Activated CD8-positive, alpha-beta memory T cell treated with anti-CD3 and anti-CD28 coated beads, Interleukin-2, amount 50 U/mL, for 24 hours (primary cell): ENCODE measurements around the gene DUSP22.

Source experiments
- DNase-seq: peaks from one replicate; pipeline ENCODE4 v3.0.0-alpha.2; 2020; ENCODE audit errors: extremely low read depth

The DUSP22 gene

GRCh38 chr6:296151-297122 is 4.2 kb downstream of the DUSP22 start:
- no peak for DNase-seq

GRCh38 chr6:297571-298232 is 5.4 kb downstream of the DUSP22 start:
- DNase-seq = no peak

- DNase-seq = no peak
Measured at GRCh38 chr6:298233-299103, 6.2 kb downstream of the DUSP22 start.

GRCh38 chr6:299104-299980 is 7.1 kb downstream of the DUSP22 start:
- no peak for DNase-seq

- no peak for DNase-seq
Measured at GRCh38 chr6:300026-300425, 7.7 kb downstream of the DUSP22 start.

- no peak for DNase-seq
Measured at GRCh38 chr6:300494-301198, 8.4 kb downstream of the DUSP22 start.

GRCh38 chr6:301526-301925 is 9.2 kb downstream of the DUSP22 start:
- DNase-seq = no peak

- no peak for DNase-seq
Measured at GRCh38 chr6:301929-302705, 9.8 kb downstream of the DUSP22 start.

GRCh38 chr6:302760-303159 is 10.5 kb downstream of the DUSP22 start:
- no peak for DNase-seq

GRCh38 chr6:303263-303662 is 11.0 kb downstream of the DUSP22 start:
- no peak for DNase-seq

- DNase-seq = no peak
Measured at GRCh38 chr6:303948-304558, 11.8 kb downstream of the DUSP22 start.

- no peak for DNase-seq
Measured at GRCh38 chr6:304833-305370, 12.6 kb downstream of the DUSP22 start.

- no peak for DNase-seq
Measured at GRCh38 chr6:305371-306206, 13.3 kb downstream of the DUSP22 start.

- no peak for DNase-seq
Measured at GRCh38 chr6:306641-307061, 14.4 kb downstream of the DUSP22 start.

GRCh38 chr6:307065-307814 is 15.0 kb downstream of the DUSP22 start:
- no peak for DNase-seq

- no peak for DNase-seq
Measured at GRCh38 chr6:307874-308273, 15.6 kb downstream of the DUSP22 start.

- DNase-seq = no peak
Measured at GRCh38 chr6:308307-308706, 16.0 kb downstream of the DUSP22 start.
